Uterus (tissue), 4 donors: ENCODE measurements around the gene PANX1. TPM values are rescaled to one million over a fixed set of nuclear protein-coding genes. Genes with fewer than 3 reads are reported as not detected.
A peak's percentile ranks its signal among the peaks of the same experiment; 100 is the strongest.

Experiments
- DNase-seq, 2 donors: peaks; one replicate each; pipeline ENCODE4 v3.0.0-alpha.2; 2019 to 2020
- H3K27ac ChIP-seq, 2 donors: fragments of 200-600 bp; sonication (generic); 1 replicate in 1 of 2; 2 replicates in 1 of 2; pipeline ENCODE4 v1.5.1; 2016 to 2018
- H3K27me3 ChIP-seq, 2 donors: fragments of 200-600 bp; sonication (generic); one replicate each; pipeline ENCODE4 v1.5.1; 2018 to 2019; ENCODE audit warnings: control low read depth in 1 of 2
- H3K36me3 ChIP-seq, 2 donors: fragments of 200-600 bp; sonication (generic); one replicate each; pipeline ENCODE4 v1.5.1; 2019; ENCODE audit warnings: control low read depth in 1 of 2
- H3K4me1 ChIP-seq, 2 donors: fragments of 200-600 bp; sonication (generic); one replicate each; pipeline ENCODE4 v1.5.1; 2018 to 2019; ENCODE audit warnings: control low read depth in 1 of 2
- H3K4me3 ChIP-seq, 2 donors: fragments of 200-600 bp; sonication (generic); 1 replicate in 1 of 2; 2 replicates in 1 of 2; pipeline ENCODE4 v1.5.1; 2018 to 2019; ENCODE audit warnings: mild to moderate bottlenecking in 1 of 2
- H3K9me3 ChIP-seq, 2 donors: fragments of 200-600 bp; sonication (generic); one replicate each; pipeline ENCODE4 v1.5.1; 2019; ENCODE audit warnings: control low read depth in 1 of 2
- CTCF ChIP-seq, 4 experiments: fragments of 200-600 bp in 2 of 4; fragments of 450-650 bp in 2 of 4; sonication (generic) in 2 of 4; IDR thresholded peaks; one replicate each; pipeline ENCODE4 v1.5.1; 2016 to 2019; ENCODE audit warnings: antibody characterized with exemption in 4 of 4, mild to moderate bottlenecking in 2 of 4, moderate library complexity in 1 of 4
- POLR2A ChIP-seq, 2 donors: fragments of 450-650 bp; IDR thresholded peaks; one replicate each; pipeline ENCODE4 v1.6.1; 2016; ENCODE audit warnings: antibody characterized with exemption in 2 of 2, mild to moderate bottlenecking in 1 of 2, moderate library complexity in 1 of 2
- intact Hi-C: fragments of 100-400 bp; cut with DNase I; formaldehyde crosslinking; loops from one replicate; pipeline ENCODE4 v1.15.1; 2023; ENCODE audit warnings: low total_unique reads
- total RNA-seq, 4 donors: library from RNA; depleted of rRNA in 3 of 4; stranded (reverse); fragments of >200 nt in 3 of 4; gene quantifications; one replicate each; pipeline versions ENCODE4 v1.1.0 to v1.2.4, GENCODE V29; 2014 to 2023
- donor health status: DM: yes; HTN: yes; CAD: no.

Gene PANX1
- total RNA-seq, 4 donors from 2014 or later = 4.1 to 37.9 (median 15.1) TPM

- no peaks in the 10 kb centered on the region for H3K4me1 ChIP-seq
- no peak for TF ChIP-seq CTCF (IDR thresholded peaks at IDR 0.05)
- no peak for TF ChIP-seq POLR2A (IDR thresholded peaks at IDR 0.05)
- H3K36me3 ChIP-seq = no peaks in the 10 kb centered on the region
- peak overlapping the region in 1 of 2 donors; percentile 1 for H3K27ac ChIP-seq
- H3K27me3 ChIP-seq = no peaks in the 10 kb centered on the region
- no peak overlapping the region for H3K4me3 ChIP-seq
- DNase-seq = no peak
- intact Hi-C loops = no loop called here
- H3K9me3 ChIP-seq = no peaks in the 10 kb centered on the region
These were observed 56.9 kb downstream of the PANX1 start for GRCh38 chr11:94185416-94186084.

DNA sequence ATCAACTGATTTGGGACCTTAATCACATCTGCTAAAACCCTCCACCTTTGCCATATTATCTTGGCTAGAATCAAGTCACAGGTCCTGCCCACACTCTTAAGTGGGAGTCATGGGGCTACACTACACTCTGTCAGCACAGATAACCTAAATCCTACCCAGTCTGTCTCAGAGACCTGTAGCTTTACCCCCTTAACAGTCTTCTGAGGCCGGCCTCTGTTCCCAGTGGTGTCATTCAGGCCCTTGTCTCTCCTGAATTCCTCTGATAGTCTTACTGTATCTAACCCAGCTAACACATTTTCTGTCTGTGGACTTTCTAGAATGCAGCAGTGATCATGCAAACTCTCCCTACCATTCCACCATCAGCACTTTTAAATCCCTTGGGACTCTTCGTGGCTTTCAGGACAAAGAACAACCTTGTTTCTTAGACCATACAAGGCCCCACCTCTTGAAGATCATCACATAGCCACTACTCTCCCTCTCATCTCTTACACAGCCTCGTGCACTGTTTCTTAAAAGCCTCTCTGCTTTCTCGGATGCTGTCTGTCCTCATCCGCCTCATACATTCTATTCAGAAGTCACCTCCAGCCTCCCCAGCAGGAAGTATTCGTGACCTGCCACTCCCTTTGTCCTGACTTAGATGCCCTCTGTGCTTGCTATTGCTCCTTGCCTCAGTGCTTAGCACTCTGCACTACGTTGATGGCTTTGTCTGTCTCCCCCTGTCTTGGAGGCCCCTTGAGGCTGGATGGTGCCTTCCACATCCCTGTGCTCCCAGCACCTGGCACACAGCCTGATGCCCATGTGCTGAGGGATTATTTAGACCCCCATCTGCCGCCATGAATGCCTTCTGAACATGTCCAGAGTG lies 57.9 kb downstream of the PANX1 start:
- H3K27ac ChIP-seq = no peak overlapping the region
- H3K9me3 ChIP-seq = no peaks in the 10 kb centered on the region
- no peaks in the 10 kb centered on the region for H3K4me1 ChIP-seq
- intact Hi-C loops = no loop called here
- no peaks in the 10 kb centered on the region for H3K36me3 ChIP-seq
- TF ChIP-seq POLR2A (IDR thresholded peaks at IDR 0.05) = no peak
- no peak for TF ChIP-seq CTCF (IDR thresholded peaks at IDR 0.05)
- H3K4me3 ChIP-seq = no peak overlapping the region
- H3K27me3 ChIP-seq = no peaks in the 10 kb centered on the region
- DNase-seq = no peak

DNA sequence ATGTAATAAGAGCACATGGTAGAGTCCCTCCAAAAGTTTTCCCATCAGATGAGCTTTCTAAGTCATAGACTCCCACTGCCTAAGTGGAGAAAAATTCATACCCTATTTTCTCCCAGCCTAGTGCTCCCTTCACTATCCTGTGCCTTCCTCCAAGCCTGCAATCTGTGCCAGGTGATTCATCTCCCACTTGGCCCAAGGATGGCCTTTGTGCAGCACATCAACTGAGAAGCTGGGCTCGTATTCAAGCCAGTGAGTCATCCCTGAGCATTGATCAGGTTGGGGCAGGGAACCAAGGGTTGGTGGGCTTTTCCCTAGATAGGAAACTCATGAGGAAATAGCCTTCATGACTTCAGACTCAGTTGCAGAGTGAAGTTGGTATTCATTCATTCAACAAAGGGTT lies 64.6 kb downstream of the PANX1 start:
- Histone ChIP-seq H3K36me3 (no peaks in the 10 kb centered on the region), H3K4me3 (no peak overlapping the region), H3K27ac (no peak overlapping the region), H3K4me1 (no peaks in the 10 kb centered on the region), H3K27me3 (no peaks in the 10 kb centered on the region), H3K9me3 (no peaks in the 10 kb centered on the region)
- intact Hi-C loops = no loop called here
- TF ChIP-seq CTCF (IDR thresholded peaks at IDR 0.05) (no peak), POLR2A (IDR thresholded peaks at IDR 0.05) (no peak)
- no peak for DNase-seq

DNA sequence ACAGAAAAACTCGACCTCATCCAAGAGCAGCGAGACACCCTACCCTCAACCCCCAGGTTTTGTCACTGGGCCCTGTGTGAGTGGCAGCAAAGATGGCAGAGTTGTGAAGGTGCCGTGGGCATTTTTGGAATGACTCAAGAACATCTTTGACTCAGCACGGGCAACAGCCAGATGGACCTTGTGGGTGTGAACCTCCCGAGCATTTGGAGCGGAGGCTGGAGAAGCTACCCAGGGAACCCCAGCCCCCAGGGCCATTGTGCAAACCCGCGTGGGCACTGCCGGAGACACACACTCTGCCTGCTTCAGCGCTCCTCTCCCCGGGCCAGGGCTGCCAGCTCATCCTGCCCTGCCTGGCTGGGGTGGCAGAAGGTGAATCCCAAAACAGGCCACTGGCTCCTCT lies 66.1 kb downstream of the PANX1 start:
- Histone ChIP-seq H3K4me1 (no peaks in the 10 kb centered on the region), H3K36me3 (no peaks in the 10 kb centered on the region), H3K4me3 (no peak overlapping the region), H3K27me3 (no peaks in the 10 kb centered on the region), H3K27ac (no peak overlapping the region), H3K9me3 (no peaks in the 10 kb centered on the region)
- intact Hi-C loops = no loop called here
- TF ChIP-seq CTCF (IDR thresholded peaks at IDR 0.05) (no peak), POLR2A (IDR thresholded peaks at IDR 0.05) (no peak)
- no peak for DNase-seq

- Histone ChIP-seq H3K9me3 (no peaks in the 10 kb centered on the region), H3K27me3 (no peaks in the 10 kb centered on the region), H3K36me3 (no peaks in the 10 kb centered on the region), H3K4me3 (no peak overlapping the region), H3K4me1 (no peaks in the 10 kb centered on the region), H3K27ac (no peak overlapping the region)
- TF ChIP-seq POLR2A (IDR thresholded peaks at IDR 0.05) = no peak
- TF ChIP-seq CTCF (IDR thresholded peaks at IDR 0.05) = no peak
- intact Hi-C loops = no loop called here
- no peak for DNase-seq
These were observed 67.7 kb downstream of the PANX1 start for GRCh38 chr11:94196363-94196762.
